GM19395 (cell line): ENCODE data around the gene FKBP1A.
A peak's percentile ranks its signal among the peaks of the same experiment; 100 is the strongest.
"Not testable (repeated sequence)": the region's sequence is repeated elsewhere in the genome, so short reads cannot be mapped to it uniquely, and the experiment has no call there.

ENCODE experiments used
- ATAC-seq: cut with Tn5 transposase; IDR thresholded peaks from one replicate; pipeline ENCODE4 v1.9.1; 2021; ENCODE audit warnings: mild to moderate bottlenecking, moderate library complexity; ENCODE audit not compliant: unreplicated experiment

Gene FKBP1A

DNA sequence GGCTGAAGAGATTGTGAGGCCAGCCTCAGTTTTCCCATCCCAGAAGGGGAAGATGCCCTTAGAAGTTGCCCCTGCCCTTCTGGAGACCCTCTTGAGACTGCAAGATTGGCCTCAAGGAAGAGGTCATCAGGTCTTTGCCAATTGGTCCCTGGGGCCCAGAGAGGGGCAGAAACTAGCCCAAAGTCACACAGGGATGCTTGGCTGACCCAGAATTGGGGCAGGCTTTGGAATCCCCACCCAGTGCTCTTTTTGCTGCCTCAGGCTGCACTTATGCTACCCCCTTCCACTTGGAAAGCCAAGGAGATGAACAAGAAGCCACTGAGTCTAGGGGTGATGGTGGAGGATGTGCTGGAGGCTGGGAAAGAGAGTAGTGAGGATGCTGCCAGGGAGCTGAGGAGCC is 24.9 kb upstream of the FKBP1A start:
- no peak for ATAC-seq

GRCh38 chr20:1417273-1417672 is 24.4 kb upstream of the FKBP1A start:
- ATAC-seq, result no peak

DNA sequence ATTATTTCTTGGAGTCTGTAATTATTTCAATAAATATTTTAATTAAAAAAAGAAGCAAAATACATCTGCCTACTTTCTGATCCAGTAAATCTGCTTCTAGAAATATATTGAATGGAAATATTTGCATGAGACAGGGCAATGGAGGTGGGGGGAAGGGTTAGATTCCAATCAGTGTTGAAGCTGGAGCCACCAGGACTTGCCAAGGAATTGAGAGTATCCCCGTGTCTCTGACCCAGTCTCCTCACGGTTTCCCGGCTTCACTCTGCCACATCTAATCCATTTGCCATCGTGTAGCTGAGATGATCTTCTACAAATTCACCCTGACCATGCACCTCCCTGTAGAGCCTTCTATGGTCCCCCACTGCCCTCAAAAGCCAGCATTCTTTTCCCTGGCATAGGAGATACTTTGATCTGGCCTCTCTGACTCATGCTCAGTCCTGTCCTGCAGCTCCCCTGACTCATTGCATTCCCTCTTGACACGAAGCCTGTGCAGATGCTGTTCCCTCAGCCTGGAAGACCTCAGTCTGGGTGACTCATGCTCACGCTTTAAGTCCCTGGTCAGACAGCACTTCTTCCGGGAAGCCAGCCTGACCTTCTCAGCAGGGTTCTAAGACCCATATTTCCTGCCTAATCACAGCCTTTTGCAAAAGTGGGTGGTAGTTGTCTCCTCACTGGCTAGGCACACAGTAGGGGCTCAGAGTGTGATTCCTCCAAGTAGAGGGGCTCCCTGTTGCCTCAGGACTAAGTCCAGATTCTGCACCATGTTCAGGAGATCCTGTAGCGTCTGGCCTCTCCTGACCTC is 23.0 kb upstream of the FKBP1A start:
- ATAC-seq, result no peak

DNA sequence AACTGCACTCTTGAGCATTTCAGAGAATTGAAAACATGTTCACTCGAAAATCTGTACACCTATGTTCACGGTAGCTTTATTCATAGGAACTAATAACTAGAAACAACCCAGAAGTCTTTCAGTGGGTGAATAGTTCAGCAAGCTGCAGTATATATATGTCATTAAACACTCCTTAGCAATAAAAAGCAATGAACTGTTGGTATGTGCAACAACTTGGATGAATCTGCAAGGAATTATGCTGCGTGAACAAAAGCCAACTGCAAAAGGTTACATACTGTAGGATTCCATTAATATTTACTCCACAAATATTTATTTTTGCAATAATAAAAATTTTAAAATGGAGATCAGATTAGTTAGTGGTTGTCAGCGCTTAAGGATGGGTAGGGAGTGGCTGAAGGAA is 22.1 kb upstream of the FKBP1A start:
- no peak for ATAC-seq

DNA sequence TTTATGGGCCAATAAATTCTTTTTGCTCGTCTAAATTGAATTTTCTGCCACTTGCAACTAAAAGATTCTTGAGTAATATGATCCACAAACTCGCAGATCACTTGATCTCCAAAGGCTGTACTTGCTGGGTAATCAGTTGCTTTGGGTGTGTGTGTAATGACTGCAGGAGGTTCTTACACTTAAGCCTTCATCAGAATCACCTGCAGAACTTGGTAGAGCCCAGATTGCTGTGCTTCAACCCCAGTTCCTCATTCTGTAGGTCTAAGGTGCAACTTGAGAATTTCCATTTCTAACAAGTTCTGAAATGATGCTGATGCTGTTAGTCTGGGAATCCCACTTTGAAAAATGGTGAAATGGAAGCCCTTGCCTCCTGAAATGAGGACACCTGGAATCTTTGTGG is 12.9 kb upstream of the FKBP1A start:
- ATAC-seq, result no peak

GRCh38 chr20:1403624-1404023 is 10.8 kb upstream of the FKBP1A start:
- no peak for ATAC-seq

DNA sequence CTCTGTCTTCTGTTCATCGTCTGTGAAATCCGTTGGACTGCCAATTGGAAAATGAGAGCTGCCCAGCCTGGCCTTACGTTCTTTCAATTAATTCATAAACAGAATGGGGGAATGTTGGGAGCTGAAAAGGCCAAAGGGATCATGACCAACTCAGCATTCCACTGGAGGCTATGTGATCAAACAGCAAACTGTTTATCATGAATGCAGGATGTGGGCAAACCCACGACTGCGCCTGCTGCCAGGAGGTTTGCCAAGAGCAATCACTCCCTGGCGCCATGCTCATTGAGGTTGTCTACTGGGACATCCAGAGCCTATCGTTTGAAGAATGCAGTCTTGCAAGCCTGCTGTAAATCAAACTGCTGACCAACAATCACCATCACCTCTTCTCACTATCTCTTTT is 9.3 kb upstream of the FKBP1A start:
- no peak for ATAC-seq

DNA sequence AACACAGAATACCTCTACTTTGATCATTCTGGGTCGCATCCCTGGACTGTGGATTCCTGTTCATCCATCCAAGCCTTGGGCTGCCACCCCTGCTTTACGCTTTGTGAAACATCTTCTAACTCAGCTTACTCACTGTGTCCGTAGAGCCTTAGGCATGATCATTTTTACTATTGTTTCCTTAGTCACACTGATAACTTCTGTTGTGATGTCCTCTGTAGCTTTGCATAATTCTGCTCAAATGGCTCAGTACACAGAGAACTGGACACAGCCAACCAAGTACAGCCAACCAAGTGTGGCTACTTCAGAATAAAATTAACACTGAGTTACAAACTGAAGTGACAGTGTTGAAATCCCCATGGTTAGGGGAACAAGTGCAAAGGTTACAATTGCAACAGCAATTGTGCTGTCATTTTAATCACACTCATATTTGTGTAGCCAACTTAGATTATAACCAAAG is 8.6 kb upstream of the FKBP1A start:
- no peak for ATAC-seq

DNA sequence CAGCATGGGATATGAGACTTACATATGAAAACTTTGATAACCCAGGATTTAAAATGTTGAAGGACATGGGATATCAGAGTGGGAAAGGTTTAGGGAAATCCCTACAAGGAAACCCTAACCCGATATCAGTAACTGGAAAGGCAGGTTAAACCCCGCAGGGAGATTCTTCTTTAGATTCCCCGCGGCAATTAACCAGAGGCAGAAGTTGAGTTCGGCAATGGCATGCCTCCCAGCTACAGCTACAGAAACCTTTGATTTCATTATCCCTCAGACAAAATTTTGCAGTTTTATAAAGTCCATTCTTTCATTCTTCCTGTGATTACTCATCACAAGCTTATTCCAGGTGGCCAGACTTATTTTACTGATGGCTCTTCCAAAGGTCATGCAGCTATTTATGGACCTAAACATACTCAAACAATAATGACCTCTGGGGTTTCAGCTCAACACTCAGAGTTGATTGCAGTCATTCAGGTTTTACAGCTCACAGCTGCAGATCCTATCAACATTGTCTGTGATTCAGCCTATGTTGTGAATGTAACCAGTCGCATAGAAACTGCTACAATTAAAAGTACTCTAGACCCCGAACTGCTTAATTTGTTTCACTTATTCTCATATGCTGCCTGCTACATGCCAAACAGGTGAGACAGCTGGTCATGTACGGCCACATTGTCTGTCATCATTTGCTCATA is 7.0 kb upstream of the FKBP1A start:
- ATAC-seq, result not testable (repeated sequence)

DNA sequence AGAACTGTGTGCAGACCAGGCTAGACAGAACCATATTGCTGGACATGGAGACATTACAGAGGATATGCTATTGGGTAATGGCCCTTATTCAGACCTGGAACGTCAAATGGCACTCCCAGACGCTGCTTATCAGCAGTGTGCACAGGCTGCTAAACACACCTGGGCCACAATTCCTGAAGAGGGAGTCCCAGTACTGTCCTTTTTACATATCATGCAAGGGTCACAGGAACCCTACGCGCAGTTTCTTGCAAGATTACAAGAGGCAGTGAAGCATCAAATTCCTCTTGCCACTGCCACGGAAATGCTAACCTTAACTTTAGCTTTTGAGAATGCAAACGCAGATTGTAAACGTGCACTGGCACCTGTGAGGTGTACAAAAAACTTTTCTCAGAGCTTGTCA is 5.3 kb upstream of the FKBP1A start:
- ATAC-seq, result not testable (repeated sequence)

DNA sequence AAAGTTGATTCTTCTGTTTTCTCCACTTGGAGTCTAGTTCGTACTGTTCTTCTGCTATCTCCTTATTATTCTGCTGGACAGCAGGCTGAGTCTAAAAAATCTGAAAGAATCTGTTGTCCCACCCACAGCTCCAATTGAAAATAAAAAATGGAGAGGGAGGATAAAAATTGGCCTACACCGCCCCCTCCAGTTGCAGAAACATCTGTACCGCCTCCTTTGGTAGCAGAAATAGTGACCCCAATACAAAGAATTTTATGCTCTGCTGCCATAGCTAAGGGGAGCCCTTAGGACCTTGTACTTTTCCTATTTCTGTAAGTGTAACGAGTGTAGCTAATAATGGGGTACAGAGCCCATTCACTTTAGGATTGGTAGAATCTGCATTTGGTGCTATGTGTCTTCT is 4.9 kb upstream of the FKBP1A start:
- no peak for ATAC-seq

- ATAC-seq, result no peak
Observed at GRCh38 chr20:1396702-1397101, 3.8 kb upstream of the FKBP1A start.

GRCh38 chr20:1396264-1396663 is 3.4 kb upstream of the FKBP1A start:
- no peak for ATAC-seq

- ATAC-seq, result no peak
Observed at GRCh38 chr20:1394686-1395085, 1.8 kb upstream of the FKBP1A start.

GRCh38 chr20:1393507-1393882 is 641 bp upstream of the FKBP1A start:
- no peak for ATAC-seq

DNA sequence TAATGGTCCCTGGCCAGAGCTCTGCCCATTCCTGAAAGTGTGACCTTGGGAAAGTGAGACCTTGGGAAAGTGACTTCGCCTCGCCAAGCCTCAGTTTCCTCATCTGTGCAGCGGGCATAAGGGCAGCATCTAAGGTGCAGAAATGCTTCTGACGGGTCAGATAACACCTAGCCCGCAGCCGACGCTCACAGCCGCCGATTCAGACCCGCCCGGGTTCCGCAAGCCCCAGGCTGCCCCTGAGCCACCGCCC is 486 bp downstream of the FKBP1A start:
- ATAC-seq, result peak; percentile 29

DNA sequence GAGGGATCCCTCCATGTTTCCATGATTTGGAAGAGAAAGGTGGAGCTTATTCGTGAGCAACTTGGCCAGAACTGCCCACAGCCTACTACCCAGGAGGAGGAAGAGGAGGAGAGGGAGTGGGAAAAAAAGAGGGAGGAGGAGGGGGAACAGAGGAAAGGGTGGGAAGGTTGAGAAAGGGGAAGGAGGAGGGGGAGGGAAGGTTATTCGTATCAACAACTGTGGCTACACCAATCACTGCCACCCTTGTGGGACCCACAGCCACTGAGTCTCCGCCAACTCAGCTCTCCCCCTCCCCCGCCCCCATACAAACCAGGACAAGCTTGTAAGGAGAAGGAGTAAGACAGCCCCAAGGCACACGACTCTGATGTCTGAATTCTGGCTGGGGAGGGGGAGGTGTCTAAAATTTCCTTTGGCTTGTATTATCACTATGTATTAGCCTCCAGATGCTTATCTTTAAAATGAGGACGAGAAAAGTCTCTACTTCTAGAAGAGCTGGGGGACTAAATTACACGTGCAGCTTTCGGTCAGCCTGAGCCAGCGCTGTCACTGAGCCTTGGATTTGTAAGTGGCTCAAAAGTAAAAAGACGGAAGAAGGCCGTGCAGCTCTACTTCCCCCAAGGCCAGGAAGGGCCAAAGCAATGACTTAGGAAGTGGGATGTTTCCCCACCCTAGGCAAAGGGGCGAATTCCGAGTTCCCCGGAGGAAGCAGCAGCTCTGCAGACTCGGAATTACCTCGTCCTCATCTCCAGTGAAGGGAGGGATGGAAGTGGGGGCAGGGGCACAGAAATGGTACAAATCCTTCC is 1.0 kb downstream of the FKBP1A start:
- no peak for ATAC-seq

DNA sequence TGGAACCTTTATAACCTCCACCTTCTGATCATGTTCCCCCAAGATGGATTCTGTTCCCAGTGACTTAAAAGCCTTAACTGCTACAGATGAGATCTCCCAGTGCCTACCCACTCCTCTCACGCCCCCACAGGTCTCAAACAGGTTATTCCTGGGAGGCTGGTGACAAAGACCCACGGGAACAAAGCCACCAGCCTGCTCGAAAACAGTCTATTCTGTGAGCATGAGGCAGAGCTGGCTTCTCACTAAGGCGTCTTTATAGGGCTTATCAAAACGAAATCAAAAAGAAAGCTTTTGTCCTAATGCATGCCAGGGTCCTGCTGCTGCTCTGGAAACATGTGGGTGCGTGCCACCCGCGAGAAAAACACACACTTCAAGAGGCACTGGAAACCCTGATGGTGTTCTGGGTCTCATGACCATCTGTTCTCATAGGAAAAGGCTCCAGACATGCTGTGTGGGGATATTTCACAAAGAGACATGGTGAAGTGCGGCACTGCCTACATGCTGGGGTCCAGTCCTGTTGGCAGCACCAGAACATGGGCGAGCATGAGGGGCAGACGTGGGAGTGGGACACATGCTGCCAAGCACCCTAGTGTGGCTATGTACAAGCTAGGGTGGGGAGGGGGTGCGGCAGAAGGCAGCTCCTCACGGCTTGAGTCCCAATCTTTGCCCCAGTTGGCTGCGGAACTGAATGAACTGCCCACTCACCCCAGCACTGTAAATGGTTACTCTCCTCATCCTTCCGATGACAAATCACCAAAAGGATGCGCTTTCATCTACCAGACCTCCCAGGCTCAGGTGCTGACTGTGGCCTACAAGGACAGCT is 2.1 kb downstream of the FKBP1A start:
- no peak for ATAC-seq

GRCh38 chr20:1389703-1390580 is 2.9 kb downstream of the FKBP1A start:
- ATAC-seq, result no peak
